Stimulated activated naive CD8-positive, alpha-beta T cell treated with anti-CD3 and anti-CD28 coated beads, Interleukin-15, Interleukin-2, amounts not matched to agents 100 ng/mL and 50 ng/mL, for 24 hours (primary cell): Measurements from ENCODE around the gene GPANK1.
A peak's percentile ranks its signal among the peaks of the same experiment; 100 is the strongest.

ENCODE experiments used
- H3K27ac Mint-ChIP-seq: one replicate; pipeline ENCODE4 v1.8.0; 2021; ENCODE audit warnings: mild to moderate bottlenecking, mixed read lengths
- H3K27me3 Mint-ChIP-seq: one replicate; pipeline ENCODE4 v1.8.0; 2021; ENCODE audit warnings: mixed read lengths
- H3K36me3 Mint-ChIP-seq: one replicate; pipeline ENCODE4 v1.8.0; 2021; ENCODE audit warnings: low read depth, mixed read lengths
- H3K4me1 Mint-ChIP-seq: one replicate; pipeline ENCODE4 v1.8.0; 2021; ENCODE audit warnings: low read depth, mixed read lengths
- H3K4me3 Mint-ChIP-seq: one replicate; pipeline ENCODE4 v1.8.0; 2021; ENCODE audit warnings: mild to moderate bottlenecking, mixed read lengths
- H3K9me3 Mint-ChIP-seq: one replicate; pipeline ENCODE4 v1.8.0; 2021; ENCODE audit warnings: mixed read lengths

GPANK1 gene

DNA sequence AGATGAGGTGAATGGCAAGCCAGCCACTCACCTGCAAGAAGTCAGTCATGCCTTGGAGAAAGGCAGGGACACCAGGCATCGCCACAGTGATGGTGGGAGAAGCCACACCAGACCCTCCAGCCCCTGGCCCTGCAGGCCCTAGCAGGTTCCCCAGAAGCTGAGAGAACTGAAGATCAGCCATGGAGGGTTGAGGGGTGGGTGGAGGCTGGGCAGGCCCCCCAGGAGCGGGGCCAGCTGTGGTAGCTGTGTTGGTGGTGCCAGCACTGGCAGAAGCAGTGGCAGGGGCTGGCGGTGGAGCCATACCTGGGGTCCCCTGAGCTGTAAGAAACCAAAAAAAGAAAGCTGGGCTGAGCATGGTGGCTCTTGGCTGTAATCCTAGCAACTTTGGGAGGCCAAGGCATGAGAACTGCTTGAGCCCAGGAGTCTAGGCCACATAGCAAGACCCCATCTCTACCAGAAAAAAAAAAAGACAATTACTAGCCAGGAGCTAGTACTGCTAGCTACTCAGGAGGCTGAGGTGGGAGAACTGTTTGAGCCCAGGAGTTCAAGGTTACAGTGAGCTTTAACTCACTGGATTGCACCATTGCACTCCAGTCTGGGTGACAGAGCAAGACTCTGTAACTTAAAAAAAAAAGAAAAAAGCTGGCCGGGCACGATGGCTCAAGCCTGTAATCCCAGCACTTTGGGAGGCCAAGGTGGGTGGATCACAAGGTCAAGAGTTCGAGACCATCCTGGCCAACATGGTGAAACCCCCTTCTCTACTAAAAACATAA is 21.8 kb downstream of the GPANK1 start:
- no peak overlapping the region for H3K4me3 Mint-ChIP-seq
- peaks cover 11% of the 10 kb centered on the region for H3K4me1 Mint-ChIP-seq
- no peak overlapping the region for H3K27ac Mint-ChIP-seq
- no peaks in the 10 kb centered on the region for H3K9me3 Mint-ChIP-seq
- H3K36me3 Mint-ChIP-seq: peaks cover 63% of the 10 kb centered on the region
- H3K27me3 Mint-ChIP-seq: no peaks in the 10 kb centered on the region

DNA sequence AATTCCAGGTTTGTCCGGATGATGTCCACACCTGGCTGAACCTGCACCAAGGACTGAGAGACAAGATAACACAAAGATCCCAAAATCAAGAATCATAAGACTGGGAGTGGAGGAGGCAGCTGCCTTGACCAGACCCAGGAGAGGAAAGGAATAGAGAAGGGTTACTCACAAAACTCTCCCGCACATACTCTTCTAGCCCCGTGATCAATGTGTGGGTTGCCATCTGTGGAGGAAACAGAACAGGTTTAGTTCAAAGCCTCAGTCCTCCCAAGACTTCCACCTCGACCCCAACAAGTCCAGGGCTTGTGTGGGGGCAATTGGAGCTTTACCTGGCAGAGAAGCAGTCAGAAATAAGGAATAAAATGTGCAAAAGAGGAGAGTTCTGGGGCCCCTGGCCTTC is 23.4 kb downstream of the GPANK1 start:
- H3K4me1 Mint-ChIP-seq: peaks cover 11% of the 10 kb centered on the region
- no peak overlapping the region for H3K27ac Mint-ChIP-seq
- H3K4me3 Mint-ChIP-seq: no peak overlapping the region
- H3K27me3 Mint-ChIP-seq: no peaks in the 10 kb centered on the region
- H3K9me3 Mint-ChIP-seq: no peaks in the 10 kb centered on the region
- peaks cover 68% of the 10 kb centered on the region for H3K36me3 Mint-ChIP-seq

DNA sequence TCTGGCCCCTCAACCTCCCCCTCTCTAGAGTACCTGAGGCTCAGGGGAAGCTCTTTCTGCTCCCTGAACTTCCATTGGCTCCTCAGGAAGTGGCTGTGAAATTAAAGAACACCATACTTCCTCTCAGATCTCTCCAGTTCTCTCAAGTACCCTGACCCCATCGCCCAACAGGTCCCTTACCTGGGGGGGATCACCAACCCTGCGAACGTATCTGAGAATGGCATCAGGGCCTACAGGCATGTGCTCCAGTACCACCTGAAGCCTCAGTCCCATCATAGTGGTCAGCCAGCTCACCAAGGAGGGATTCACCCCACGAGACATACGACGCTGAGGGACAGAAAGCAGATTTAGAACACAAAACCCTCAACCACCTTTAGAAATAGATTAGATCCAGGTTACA is 24.2 kb downstream of the GPANK1 start:
- Mint-ChIP-seq H3K9me3 (no peaks in the 10 kb centered on the region), H3K4me3 (no peak overlapping the region), H3K27me3 (no peaks in the 10 kb centered on the region), H3K27ac (peak overlapping the region; percentile 81), H3K36me3 (peaks cover 72% of the 10 kb centered on the region), H3K4me1 (peaks cover 11% of the 10 kb centered on the region)

DNA sequence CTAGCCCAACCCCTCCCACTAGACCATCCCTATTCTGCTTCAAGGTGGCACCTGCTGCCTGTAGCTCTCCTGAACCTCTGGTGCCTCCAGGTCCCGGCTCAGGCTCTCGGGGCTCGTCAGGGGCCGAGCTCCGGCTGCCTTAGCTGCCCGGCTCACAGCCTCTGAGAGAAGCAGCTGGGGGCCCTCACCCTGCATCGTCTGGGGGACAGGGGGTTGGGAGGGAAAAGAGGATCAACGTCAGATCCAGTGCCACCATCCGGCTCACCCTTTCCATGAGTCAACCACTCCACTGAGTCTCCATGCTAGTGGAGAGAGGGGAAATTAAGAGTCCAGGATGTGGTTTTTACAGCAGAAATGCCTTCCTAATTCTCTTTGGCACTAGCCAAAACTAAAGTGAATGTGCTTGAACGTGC is 25.3 kb downstream of the GPANK1 start:
- H3K4me3 Mint-ChIP-seq: no peak overlapping the region
- no peaks in the 10 kb centered on the region for H3K27me3 Mint-ChIP-seq
- peaks cover 11% of the 10 kb centered on the region for H3K4me1 Mint-ChIP-seq
- peaks cover 69% of the 10 kb centered on the region for H3K36me3 Mint-ChIP-seq
- peak overlapping the region; percentile 90 for H3K27ac Mint-ChIP-seq
- H3K9me3 Mint-ChIP-seq: no peaks in the 10 kb centered on the region

DNA sequence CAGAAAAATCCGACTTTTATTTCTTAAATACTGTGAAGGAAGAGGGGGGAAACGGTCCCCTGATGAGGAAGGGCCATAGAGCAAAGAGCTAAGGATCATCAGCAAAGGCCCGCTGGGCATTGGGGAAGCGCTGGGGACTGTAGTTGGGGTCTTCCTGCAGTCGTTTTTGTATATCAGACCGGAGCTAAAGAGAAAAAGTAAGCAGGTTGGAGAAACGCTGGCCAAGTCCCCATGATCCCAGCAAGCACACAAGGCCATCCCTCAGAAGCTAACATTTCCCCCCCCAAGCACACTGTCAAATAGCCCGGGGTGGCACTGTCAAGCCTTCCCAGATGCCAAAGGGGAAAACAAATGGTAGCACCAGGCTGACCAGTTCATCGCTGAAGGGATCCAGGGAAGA is 25.8 kb downstream of the GPANK1 start:
- Mint-ChIP-seq H3K9me3 (no peaks in the 10 kb centered on the region), H3K4me1 (peaks cover 11% of the 10 kb centered on the region), H3K27ac (peak overlapping the region; percentile 90), H3K4me3 (no peak overlapping the region), H3K36me3 (peaks cover 71% of the 10 kb centered on the region), H3K27me3 (no peaks in the 10 kb centered on the region)

DNA sequence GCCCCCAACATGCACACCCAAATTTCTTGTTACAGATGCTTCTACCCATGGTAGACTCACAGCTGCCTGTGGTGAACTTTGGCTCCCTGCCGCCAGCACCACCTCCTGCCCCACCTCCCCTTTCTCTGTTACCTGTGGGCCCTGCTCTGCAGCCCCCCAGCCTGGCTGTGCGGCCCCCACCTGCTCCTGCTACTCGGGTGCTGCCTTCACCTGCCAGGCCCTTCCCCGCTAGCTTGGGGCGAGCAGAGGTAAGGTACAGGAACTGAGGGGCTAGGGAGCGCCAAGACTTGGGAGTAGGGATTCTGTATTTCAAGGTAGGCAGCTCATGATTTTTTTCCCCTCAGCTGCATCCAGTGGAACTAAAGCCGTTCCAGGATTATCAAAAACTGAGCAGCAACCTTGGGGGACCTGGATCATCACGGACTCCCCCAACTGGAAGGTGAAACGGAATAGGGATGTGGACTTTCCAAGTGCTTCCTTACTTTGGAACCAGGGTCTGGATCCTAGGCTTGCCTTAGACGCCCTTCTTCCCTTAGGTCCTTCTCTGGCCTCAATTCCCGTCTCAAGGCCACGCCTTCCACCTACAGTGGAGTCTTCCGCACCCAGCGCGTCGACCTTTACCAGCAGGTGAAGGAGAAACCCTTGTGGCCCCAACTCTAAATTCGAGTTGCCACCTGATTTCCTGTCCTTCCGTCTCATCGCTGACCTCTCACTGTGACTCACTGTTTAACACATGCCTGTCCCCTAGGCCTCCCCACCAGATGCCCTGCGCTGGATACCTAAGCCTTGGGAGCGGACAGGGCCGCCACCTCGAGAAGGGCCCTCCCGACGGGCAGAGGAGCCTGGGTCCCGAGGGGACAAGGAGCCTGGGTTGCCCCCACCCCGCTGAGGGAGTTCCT is 27.9 kb downstream of the GPANK1 start:
- Mint-ChIP-seq H3K4me1 (peaks cover 11% of the 10 kb centered on the region), H3K27me3 (no peaks in the 10 kb centered on the region), H3K9me3 (no peaks in the 10 kb centered on the region), H3K27ac (no peak overlapping the region), H3K36me3 (peaks cover 78% of the 10 kb centered on the region), H3K4me3 (no peak overlapping the region)

DNA sequence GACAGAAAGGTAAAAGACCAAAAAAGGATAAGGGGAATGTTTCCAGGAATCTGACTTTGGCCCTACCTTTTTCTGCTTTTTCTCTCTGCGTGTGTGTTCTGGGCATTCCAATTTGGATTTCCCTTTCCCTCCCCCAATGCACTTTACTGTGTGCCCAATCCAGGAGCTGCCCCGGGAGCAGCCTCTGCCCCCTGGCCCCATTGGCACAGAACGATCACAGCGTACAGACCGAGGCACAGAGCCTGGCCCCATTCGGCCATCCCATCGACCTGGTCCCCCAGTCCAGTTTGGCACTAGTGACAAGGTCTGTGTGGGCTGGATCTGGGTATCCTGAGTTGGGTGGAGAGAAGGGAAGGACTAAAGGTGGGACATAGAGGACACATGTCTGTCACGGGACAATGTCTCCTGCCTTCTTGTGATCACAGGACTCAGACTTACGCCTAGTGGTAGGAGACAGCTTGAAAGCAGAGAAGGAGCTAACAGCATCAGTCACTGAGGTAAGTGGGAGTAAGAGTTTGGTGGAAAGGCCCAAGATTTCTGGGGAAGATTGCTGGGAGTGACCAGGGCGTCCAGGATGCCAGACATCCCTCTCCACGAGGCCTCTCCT is 29.7 kb downstream of the GPANK1 start:
- peaks cover 11% of the 10 kb centered on the region for H3K4me1 Mint-ChIP-seq
- no peak overlapping the region for H3K4me3 Mint-ChIP-seq
- H3K27me3 Mint-ChIP-seq: no peaks in the 10 kb centered on the region
- no peaks in the 10 kb centered on the region for H3K9me3 Mint-ChIP-seq
- peaks cover 83% of the 10 kb centered on the region for H3K36me3 Mint-ChIP-seq
- no peak overlapping the region for H3K27ac Mint-ChIP-seq

DNA sequence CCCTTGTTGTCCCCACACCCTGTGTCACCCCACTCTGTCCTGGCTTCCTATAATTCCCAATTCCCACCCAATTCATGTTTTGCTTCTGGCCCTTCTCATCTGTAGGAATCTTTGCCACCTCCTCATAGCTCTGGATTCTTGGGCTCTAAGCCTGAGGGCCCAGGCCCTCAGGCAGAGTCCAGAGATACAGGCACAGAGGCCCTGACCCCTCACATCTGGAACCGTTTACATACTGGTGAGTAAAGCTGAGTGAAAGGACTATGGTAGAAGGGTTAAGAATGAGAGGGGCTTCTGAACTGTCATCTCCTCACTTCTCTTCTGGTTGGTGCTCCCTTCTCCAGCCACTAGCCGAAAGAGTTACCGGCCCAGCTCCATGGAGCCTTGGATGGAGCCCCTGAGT is 30.7 kb downstream of the GPANK1 start:
- H3K4me3 Mint-ChIP-seq: no peak overlapping the region
- peaks cover 4% of the 10 kb centered on the region for H3K4me1 Mint-ChIP-seq
- no peaks in the 10 kb centered on the region for H3K9me3 Mint-ChIP-seq
- no peaks in the 10 kb centered on the region for H3K27me3 Mint-ChIP-seq
- H3K27ac Mint-ChIP-seq: peak overlapping the region; percentile 72
- H3K36me3 Mint-ChIP-seq: peaks cover 86% of the 10 kb centered on the region

DNA sequence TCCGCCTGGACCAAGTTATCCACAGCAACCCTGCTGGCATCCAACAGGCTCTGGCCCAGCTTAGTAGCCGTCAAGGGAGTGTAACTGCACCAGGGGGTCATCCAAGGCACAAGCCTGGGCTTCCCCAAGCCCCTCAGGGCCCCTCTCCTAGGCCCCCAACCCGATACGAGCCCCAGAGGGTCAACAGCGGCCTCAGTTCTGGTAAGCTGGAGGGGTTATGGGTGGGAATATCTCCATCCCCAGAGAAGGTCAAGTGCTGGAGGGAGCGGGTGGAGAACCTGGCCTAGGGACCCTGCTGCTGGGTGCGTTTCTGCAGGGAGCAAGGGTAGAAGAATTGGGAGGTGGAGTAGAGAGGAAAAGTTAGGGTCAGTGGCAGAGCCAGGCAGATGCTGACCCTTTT is 31.4 kb downstream of the GPANK1 start:
- Mint-ChIP-seq H3K27me3 (no peaks in the 10 kb centered on the region), H3K9me3 (no peaks in the 10 kb centered on the region), H3K27ac (peak overlapping the region; percentile 26), H3K4me3 (no peak overlapping the region), H3K4me1 (no peaks in the 10 kb centered on the region), H3K36me3 (peaks cover 87% of the 10 kb centered on the region)

DNA sequence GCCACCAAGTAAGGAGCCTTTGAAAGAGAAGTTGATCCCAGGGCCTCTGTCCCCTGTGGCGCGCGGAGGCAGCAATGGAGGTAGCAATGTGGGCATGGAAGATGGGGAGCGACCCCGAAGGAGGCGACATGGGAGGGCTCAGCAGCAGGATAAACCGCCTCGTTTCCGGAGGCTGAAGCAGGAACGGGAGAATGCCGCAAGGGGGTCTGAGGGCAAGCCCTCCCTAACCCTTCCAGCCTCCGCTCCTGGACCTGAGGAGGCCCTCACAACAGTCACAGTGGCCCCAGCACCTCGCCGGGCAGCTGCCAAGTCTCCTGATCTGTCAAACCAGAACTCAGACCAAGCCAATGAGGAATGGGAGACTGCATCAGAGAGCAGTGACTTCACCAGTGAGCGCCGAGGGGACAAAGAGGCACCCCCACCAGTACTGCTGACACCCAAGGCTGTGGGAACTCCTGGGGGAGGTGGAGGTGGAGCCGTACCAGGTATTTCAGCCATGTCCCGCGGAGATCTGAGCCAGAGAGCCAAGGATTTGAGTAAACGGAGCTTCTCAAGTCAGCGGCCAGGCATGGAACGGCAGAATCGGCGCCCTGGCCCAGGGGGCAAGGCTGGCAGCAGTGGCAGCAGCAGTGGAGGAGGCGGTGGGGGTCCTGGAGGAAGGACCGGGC is 32.4 kb downstream of the GPANK1 start:
- H3K4me1 Mint-ChIP-seq: peaks cover 2% of the 10 kb centered on the region
- no peaks in the 10 kb centered on the region for H3K9me3 Mint-ChIP-seq
- H3K36me3 Mint-ChIP-seq: peaks cover 88% of the 10 kb centered on the region
- H3K27me3 Mint-ChIP-seq: no peaks in the 10 kb centered on the region
- no peak overlapping the region for H3K27ac Mint-ChIP-seq
- no peak overlapping the region for H3K4me3 Mint-ChIP-seq

DNA sequence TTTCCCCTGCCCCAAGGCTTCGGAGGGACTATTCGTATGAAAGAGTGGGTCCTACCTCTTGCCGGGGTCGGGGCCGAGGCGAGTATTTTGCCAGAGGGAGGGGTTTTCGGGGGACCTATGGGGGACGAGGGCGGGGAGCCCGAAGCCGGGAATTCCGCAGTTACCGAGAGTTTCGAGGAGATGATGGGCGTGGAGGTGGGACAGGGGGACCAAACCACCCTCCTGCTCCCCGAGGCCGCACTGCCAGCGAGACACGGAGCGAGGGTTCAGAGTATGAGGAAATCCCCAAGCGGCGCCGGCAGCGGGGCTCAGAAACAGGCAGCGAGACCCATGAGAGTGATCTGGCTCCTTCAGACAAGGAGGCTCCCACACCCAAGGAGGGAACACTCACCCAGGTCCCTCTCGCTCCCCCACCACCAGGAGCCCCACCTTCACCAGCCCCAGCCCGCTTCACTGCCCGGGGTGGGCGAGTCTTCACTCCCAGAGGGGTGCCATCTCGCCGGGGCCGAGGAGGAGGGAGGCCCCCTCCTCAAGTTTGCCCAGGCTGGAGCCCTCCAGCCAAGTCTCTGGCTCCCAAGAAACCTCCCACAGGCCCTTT is 33.0 kb downstream of the GPANK1 start:
- Mint-ChIP-seq H3K27ac (no peak overlapping the region), H3K27me3 (no peaks in the 10 kb centered on the region), H3K9me3 (no peaks in the 10 kb centered on the region), H3K4me3 (no peak overlapping the region), H3K4me1 (peaks cover 2% of the 10 kb centered on the region), H3K36me3 (peaks cover 88% of the 10 kb centered on the region)

DNA sequence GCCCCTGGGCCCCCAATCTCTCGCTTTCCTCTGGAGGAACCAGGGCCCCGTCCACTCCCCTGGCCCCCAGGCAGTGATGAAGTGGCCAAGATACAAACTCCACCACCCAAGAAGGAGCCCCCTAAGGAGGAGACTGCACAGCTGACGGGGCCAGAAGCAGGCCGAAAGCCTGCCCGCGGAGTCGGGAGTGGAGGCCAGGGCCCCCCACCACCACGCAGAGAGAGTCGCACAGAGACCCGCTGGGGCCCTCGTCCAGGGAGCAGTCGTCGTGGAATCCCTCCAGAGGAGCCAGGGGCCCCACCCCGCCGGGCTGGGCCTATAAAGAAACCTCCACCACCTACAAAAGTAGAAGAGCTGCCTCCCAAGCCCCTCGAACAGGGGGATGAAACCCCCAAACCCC is 33.6 kb downstream of the GPANK1 start:
- H3K4me3 Mint-ChIP-seq: no peak overlapping the region
- no peaks in the 10 kb centered on the region for H3K9me3 Mint-ChIP-seq
- no peak overlapping the region for H3K27ac Mint-ChIP-seq
- peaks cover 88% of the 10 kb centered on the region for H3K36me3 Mint-ChIP-seq
- H3K27me3 Mint-ChIP-seq: no peaks in the 10 kb centered on the region
- peaks cover 2% of the 10 kb centered on the region for H3K4me1 Mint-ChIP-seq

DNA sequence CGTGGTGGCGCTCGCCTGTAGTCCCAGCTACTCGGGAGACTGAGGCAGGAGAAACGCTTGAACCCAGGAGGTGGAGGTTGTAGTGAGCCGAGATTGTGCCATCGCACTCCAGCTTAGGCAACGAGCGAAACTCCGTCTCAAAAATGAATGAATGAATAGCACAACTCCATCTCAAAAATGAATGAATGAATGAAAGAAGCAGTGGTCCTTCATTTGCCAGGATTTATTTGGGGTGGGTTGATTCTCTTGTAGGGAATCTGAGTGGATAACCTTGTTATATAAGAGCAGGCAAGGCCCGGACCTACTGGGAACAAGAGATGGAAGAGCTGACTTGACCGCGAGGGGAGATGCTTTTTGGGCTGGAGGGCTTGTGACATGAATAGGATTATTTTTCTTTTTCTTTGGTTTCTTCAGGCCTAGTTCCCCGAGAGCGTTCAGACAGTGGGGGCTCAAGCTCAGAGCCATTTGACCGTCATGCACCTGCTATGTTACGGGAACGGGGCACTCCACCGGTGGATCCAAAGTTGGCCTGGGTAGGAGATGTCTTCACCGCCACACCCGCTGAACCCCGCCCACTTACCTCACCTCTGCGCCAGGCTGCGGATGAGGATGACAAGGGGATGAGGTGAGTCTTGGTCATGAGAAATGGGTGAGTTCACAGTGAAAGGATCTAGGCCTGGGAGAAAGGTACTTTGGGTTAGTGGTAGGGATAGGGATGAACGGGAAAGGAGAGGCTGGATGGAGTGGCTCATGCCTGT is 34.4 kb downstream of the GPANK1 start:
- H3K27ac Mint-ChIP-seq: no peak overlapping the region
- no peak overlapping the region for H3K4me3 Mint-ChIP-seq
- peaks cover 2% of the 10 kb centered on the region for H3K4me1 Mint-ChIP-seq
- H3K9me3 Mint-ChIP-seq: no peaks in the 10 kb centered on the region
- no peaks in the 10 kb centered on the region for H3K27me3 Mint-ChIP-seq
- H3K36me3 Mint-ChIP-seq: peaks cover 89% of the 10 kb centered on the region

DNA sequence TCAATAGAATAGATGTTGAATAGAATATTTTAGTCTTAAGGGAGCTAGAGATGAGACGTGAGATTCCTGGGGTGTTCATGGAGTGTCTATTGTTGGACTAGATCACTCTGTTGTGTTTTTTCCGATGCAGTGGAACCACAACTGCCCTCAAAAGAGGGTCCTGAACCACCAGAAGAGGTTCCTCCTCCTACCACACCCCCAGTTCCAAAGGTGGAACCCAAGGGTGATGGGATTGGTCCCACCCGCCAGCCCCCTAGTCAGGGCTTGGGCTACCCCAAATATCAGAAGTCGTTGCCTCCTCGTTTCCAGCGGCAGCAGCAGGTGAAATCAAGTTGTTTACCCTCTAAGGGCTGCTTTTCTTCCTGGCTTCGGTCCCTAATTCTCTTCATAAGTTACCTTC is 35.8 kb downstream of the GPANK1 start:
- Mint-ChIP-seq H3K9me3 (no peaks in the 10 kb centered on the region), H3K27ac (no peak overlapping the region), H3K4me3 (no peak overlapping the region), H3K27me3 (no peaks in the 10 kb centered on the region), H3K4me1 (peaks cover 2% of the 10 kb centered on the region), H3K36me3 (peaks cover 94% of the 10 kb centered on the region)
